NK-92 treated with Interleukin-12 subunit alpha and Interleukin-12 subunit beta, amount 100 ng/mL, for 24 hours (cell line): Measurements from ENCODE around the gene THSD7B.

Source experiments
- DNase-seq: peaks from one replicate; lab custom pipeline; 2025; lab: John Stamatoyannopoulos, UW

The THSD7B gene

GRCh38 chr2:137193401-137193800 is 428.1 kb downstream of the THSD7B start:
- no peak for DNase-seq

DNA sequence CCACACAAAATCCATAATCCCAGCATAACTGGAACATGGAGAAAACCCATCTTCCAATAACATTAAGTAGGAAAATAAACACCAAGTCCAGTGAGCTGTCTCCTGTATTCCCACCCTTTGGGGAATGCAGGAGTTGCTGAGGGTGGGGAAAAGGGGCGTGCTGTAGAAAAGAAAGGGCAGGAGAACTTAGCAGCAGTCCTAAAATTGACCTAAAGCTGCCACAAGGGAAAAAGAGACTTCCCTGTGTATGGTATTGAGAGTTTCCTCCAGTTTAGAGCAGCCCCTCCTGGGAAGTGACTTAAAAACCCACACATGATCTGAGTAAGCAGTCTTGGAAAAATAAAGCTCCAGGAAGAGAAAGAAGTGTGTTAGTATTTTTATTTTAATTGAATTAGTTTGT is 428.8 kb downstream of the THSD7B start:
- DNase-seq: no peak

- DNase-seq: no peak
These were observed 434.4 kb downstream of the THSD7B start for GRCh38 chr2:137199751-137200150.

DNA sequence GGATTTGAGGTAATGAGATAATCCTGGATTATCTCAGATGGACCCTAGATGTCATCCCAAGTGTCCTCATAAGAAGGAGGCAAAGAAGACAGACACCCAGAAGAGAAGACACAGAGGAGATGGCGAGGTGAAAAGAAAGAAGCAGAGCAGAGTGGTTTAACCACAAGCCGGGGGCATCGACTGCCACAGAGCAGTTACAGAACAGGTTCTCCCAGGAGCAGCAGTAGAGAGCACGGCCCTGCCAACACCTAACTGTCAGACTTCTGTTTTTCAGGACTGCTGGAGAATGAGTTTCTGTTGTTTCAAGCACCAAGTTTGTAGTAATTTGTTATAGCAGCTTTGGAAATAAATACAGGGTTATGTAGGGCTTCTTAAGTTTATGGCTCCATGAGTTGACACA is 437.0 kb downstream of the THSD7B start:
- DNase-seq: no peak

DNA sequence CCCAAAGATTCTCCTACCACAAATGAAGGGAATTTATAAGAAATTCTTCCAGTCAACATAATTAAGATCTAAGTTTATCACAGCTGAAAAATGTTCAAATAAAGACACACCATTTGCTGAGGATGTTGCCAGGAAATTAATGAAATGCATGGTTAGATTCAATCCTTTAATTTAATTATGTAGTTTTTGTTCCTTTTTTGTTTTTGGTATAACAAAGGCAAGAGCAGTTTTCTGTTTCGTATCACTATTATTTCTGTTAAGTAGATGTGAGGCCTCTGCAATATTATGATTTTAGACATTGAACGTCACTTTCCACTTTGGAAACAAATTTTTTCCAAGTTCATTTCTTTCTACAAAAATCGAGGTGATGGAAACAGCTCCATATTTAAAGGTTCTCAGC is 440.0 kb downstream of the THSD7B start:
- no peak for DNase-seq

- no peak for DNase-seq
These were observed 440.7 kb downstream of the THSD7B start for GRCh38 chr2:137206069-137206468.

DNA sequence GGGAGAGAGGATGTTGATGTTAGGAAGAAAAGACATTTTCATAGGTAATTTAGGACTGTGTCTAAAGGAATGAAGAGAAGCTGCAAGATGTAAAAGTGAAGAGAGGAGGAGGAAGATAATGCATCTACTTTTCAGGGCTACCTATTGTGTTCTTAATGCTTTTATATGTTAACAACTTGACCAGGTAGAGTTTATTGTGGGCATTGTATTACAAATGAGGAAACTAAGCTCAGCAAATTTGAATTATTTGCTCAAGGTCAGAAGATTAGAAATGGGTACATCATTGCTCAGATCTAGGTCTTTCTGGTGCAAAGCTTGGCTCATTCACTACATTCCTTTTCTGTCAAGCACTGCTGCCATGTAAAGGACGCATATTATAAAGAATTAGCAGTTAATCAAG is 441.7 kb downstream of the THSD7B start:
- no peak for DNase-seq

- no peak for DNase-seq
These were observed 443.1 kb downstream of the THSD7B start for GRCh38 chr2:137208431-137208891.

DNA sequence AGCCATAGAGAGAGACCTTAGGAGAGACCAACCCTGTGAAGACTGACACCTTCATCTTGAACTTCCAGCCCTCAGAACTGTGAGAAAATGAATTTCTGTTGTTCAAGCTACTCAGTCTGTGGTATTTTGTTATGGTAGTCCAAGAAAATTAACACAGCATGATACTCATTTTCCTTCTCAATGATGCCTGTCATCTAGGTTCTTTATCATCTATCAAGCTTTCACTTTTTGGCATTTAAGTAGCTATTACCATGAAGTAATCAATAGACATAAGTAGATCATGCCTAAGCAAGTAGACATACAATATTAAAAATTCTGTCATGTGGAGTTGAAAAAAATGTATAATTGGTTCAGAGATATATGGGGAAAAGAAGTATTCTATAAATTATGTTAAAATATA is 444.7 kb downstream of the THSD7B start:
- DNase-seq: no peak

GRCh38 chr2:137211761-137212160 is 446.4 kb downstream of the THSD7B start:
- DNase-seq: no peak

- no peak for DNase-seq
These were observed 455.2 kb downstream of the THSD7B start for GRCh38 chr2:137220438-137220993.

GRCh38 chr2:137221797-137222492 is 456.6 kb downstream of the THSD7B start:
- DNase-seq: no peak

DNA sequence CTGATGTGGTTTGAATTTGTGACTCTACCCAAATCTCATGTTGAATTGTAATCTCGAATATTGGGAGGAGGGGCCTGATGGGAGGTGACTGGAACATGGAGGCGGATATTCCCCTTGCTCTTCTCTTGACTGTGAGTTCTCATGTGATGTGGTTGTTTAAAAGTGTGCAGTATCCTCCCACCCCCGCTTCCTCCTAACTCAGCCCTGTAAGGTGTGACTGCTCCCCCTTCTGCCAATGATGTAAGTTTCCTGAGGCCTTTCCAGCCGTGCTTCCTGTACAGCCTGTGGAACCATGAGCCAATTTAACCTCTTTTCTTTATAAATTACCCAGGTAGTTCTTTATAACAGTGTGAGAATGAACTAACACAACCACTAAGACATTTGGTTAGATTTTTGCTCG is 458.4 kb downstream of the THSD7B start:
- no peak for DNase-seq

DNA sequence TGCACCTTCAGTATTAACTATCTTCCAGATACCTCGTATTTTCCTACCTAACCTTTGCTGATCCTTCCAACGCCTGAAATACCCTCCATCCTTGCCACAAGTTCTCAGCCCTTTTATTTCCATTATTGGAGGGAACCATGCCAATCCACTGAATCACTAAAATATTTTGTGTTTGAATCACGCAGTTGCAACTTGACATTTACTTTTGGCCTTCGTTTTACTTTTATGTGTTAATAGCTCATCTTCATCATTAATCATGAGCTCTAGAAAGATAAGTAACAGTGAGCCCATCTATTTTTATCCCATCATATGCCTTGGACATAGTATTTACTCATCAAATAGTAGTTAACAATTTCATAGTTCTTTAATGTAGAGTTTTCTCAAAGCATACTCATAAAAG is 463.2 kb downstream of the THSD7B start:
- no peak for DNase-seq

GRCh38 chr2:137229834-137230233 is 464.5 kb downstream of the THSD7B start:
- no peak for DNase-seq

DNA sequence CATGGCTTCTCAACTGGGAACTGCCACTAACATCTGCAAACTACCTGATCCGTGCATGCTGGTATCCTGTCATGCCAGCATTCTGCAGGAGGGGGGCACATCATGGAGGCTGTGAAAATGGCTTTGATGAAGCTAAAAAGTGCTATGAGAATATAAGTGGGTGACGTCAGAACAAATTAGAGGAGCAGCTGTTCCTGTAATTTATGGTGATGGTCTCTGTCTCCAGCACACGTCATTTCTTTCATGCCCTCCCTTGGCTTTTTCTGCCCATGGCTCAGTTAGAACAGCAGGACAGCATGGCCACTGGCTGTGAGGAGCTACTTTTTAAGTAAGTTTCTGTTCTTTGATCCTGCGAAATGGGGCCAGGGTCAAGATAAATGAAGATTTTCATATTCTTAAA is 466.3 kb downstream of the THSD7B start:
- no peak for DNase-seq

DNA sequence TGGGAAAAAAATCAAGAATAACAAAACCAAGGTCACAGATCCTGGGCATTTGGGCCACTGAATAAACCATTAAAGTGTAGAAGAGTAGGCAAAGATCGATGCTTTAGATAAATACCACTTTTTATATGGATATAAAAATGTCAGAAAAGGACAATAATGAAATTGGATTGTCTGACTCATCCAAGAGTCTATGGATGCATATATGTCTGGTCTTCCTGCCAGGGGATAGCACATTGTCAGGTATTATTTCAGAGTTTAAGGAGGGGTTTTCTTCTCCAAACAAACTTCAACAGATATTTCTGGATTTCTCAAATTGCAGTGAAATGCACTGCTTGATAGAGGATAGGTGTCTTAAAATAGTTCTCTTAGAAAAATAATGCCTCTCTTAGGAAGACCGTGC is 466.7 kb downstream of the THSD7B start:
- DNase-seq: no peak

DNA sequence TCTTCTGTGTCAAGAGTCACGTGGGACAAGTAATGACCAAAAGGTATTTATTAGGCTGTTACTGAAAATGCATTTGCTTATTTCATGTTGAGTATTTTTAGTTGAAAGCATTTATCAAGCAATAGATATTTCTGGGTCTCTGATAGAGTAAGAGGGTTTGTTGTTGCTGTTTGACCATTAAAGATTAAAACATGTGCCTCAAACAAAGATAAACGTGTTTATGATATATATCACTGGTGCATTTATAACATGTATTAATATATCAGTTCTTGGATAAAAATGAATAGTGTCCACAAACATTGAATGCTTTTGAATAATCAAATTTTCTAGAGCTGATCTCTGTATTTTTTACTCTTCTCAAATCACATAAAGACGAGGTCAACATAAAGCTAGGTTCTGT is 467.7 kb downstream of the THSD7B start:
- DNase-seq: no peak

DNA sequence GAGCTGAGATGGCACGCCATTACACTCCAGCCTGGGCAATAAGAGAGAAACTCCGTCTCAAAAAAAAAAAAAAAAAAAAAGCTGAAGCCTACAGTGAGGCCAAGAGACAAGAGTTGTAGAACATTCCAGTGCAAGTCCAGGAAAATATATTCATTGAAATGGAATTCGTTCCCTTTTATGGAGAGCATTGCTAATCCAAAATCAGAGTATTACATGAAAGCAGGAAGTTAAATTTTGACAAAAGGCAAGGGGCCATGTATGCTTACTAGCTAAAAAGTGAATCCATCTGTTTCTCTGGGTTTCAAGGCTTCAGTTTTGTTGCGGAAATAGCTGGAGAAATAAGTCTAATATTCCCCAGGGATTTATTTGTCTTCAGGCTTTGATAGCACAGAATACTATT is 471.7 kb downstream of the THSD7B start:
- DNase-seq: no peak

GRCh38 chr2:137238065-137238464 is 472.7 kb downstream of the THSD7B start:
- no peak for DNase-seq

DNA sequence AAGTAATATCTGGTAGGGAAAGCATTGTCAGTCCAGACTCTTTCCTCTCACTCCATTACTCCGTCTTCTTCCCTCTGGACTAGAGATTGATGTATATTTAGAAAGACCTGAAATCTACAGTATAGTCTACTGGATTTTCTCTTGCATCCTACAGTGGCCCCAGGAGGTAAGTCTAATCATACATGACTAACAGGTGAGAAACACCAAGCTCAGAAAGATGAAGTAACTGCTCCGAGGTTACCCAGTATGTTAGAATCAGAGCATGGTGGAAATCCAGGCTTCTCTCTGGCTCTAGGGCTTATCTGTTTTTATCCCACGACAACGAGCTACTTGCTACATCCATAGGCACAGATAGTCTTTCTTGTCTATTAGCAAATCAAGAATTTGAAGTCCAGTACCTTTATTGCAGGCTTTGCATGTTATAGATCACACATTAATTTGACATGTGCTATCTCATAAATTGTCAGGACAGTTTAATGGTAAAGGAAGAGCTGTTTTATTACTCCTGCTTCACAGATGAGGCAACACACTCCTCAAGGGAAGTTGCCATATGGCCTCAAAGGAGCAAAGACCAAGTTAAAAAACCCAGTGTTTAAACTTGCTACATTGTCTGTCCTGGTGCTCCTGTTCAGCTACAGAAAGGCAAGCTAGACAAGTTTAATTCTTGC is 484.3 kb downstream of the THSD7B start:
- DNase-seq: no peak

DNA sequence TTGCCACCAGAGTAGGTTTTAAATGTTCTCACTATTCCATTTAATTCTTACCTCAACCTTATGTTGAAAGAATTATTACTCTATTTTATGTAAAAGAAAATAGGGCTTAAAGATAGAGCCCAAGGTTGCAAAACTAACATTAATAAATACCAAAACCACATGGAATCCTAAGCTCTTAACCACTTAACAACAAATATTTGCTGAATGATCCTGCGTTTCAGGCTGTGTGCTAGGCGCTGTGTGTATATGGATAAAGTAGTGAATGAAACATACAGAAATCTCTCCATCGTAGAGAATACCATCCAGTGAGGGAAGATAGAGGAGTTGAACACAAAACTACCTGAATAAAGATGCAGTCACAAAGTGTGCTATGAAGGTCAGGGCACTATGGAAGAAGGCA is 485.1 kb downstream of the THSD7B start:
- no peak for DNase-seq

- no peak for DNase-seq
These were observed 485.7 kb downstream of the THSD7B start for GRCh38 chr2:137251045-137251444.

- no peak for DNase-seq
These were observed 487.6 kb downstream of the THSD7B start for GRCh38 chr2:137252934-137253333.
